Measurements from ENCODE around the gene CPNE8. TPM values are rescaled to one million over a fixed set of nuclear protein-coding genes. Genes with fewer than 3 reads are reported as not detected.

CPNE8 gene
- total RNA-seq, 2 experiments from 2014 or later: 1.4 to 1.7 TPM

DNA sequence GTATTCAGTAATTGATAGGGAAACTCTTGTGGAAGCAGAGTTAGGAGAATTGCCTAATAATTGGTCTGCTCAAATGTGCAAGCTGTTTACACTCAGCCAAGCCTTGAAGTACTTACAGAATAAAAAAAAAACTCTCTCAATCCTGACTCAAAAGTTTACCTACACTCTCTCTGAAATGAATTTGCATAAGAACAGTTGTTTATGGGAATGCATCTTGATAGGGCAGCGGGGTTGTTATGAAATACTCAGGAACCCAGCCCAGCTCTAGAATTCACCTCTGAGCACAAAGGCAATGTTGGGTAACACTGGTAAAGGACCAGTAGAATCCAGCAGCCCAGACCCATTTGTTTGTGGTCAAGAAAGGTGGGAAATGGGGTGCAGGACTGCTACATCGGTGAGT, 267.0 kb downstream of the CPNE8 start:
- ATAC-seq: no peak
- intact Hi-C loops (cut with micrococcal nuclease): no loop called here
- TF ChIP-seq, protein P1, sequence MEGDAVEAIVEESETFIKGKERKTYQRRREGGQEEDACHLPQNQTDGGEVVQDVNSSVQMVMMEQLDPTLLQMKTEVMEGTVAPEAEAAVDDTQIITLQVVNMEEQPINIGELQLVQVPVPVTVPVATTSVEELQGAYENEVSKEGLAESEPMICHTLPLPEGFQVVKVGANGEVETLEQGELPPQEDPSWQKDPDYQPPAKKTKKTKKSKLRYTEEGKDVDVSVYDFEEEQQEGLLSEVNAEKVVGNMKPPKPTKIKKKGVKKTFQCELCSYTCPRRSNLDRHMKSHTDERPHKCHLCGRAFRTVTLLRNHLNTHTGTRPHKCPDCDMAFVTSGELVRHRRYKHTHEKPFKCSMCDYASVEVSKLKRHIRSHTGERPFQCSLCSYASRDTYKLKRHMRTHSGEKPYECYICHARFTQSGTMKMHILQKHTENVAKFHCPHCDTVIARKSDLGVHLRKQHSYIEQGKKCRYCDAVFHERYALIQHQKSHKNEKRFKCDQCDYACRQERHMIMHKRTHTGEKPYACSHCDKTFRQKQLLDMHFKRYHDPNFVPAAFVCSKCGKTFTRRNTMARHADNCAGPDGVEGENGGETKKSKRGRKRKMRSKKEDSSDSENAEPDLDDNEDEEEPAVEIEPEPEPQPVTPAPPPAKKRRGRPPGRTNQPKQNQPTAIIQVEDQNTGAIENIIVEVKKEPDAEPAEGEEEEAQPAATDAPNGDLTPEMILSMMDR (IDR thresholded peaks at IDR 0.05): no peak
- POLR2A ChIA-PET: no interaction called here
- CTCF ChIA-PET: no interaction called here
- DNase-seq: no peak
- Mint-ChIP-seq H3K9me3 (peaks cover 5% of the 10 kb centered on the region), H3K4me3 (no peak overlapping the region), H3K36me3 (ENCODE audit: low read depth) (no peaks in the 10 kb centered on the region), H3K27ac (no peak overlapping the region), H3K27me3 (no peaks in the 10 kb centered on the region), H3K4me1 (ENCODE audit: low read depth) (no peaks in the 10 kb centered on the region)

DNA sequence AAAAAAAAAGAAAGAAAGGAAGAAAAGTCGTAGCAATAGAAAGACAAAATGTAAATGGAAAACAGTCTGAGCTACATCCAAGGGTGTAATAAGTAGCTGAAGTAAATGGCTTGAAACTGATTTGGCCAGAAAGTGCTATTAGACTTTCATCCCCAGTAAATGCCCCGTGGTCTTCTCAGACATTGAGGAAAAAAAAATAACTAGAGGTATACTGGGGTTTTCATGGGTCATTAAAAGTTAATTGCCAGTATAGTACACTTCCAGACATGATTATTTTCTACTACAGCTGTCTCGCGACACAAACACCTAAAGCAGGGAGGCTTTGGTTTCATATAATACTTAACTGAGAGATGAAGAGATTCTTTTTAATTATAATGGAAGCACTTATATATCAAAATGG, 271.9 kb downstream of the CPNE8 start:
- TF ChIP-seq, protein P1 (IDR thresholded peaks at IDR 0.05): no peak
- H3K4me1 Mint-ChIP-seq (ENCODE audit: low read depth): no peaks in the 10 kb centered on the region
- intact Hi-C loops (cut with micrococcal nuclease): no loop called here
- no peak overlapping the region for H3K4me3 Mint-ChIP-seq
- ChIA-PET POLR2A (no interaction called here), CTCF (no interaction called here)
- ATAC-seq (no peak), DNase-seq (no peak)
- no peak overlapping the region for H3K27ac Mint-ChIP-seq
- H3K36me3 Mint-ChIP-seq (ENCODE audit: low read depth): no peaks in the 10 kb centered on the region
- peaks cover 3% of the 10 kb centered on the region for H3K9me3 Mint-ChIP-seq
- H3K27me3 Mint-ChIP-seq: no peaks in the 10 kb centered on the region

DNA sequence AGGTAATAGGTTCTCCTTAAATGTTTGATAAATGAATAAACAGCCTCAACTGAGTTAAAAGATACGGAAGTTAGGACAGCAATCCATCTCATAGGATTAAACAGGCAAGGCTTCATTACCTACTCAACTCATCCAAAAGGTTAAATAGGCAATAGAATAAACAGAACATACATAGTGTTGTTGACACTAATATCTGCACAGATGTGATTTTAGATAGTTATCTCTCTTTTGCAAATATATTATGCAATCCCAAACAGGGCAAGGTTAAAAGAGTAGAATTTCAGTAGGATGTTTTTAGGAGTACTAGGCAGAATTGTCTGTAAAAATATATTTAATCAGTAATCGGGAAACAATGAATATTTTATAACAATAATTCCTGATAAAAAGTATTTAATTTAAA, 276.3 kb downstream of the CPNE8 start:
- CTCF ChIA-PET: no interaction called here
- Mint-ChIP-seq H3K4me3 (no peak overlapping the region), H3K4me1 (ENCODE audit: low read depth) (no peaks in the 10 kb centered on the region), H3K36me3 (ENCODE audit: low read depth) (no peaks in the 10 kb centered on the region), H3K9me3 (peaks cover 8% of the 10 kb centered on the region), H3K27ac (no peak overlapping the region), H3K27me3 (no peaks in the 10 kb centered on the region)
- POLR2A ChIA-PET: no interaction called here
- TF ChIP-seq, protein P1 (IDR thresholded peaks at IDR 0.05): no peak
- no peak for DNase-seq
- ATAC-seq: no peak
- intact Hi-C loops (cut with micrococcal nuclease): no loop called here

DNA sequence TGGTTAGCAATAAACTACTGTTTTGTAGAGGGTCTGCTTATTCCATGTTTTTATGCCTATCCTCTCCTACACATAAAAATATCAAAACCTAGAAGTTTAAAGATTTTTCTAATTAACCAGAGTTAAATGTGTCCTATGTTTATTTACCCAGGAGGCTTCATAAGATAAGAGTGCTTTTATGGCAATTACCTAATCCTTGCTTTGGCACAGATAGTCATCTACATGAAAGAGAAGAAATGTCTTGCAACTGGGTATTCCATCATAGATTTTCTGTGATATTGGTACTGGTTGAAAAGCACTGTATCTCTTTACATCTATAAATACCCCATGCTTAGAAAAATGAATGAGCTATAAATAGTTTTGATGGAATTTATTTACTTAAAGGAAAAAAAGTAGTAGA, 277.1 kb downstream of the CPNE8 start:
- POLR2A ChIA-PET: no interaction called here
- peaks cover 8% of the 10 kb centered on the region for H3K9me3 Mint-ChIP-seq
- no peaks in the 10 kb centered on the region for H3K36me3 Mint-ChIP-seq (ENCODE audit: low read depth)

GRCh38 chr12:38625306-38625705, 280.1 kb downstream of the CPNE8 start:
- Mint-ChIP-seq H3K9me3 (peaks cover 6% of the 10 kb centered on the region), H3K27ac (no peak overlapping the region), H3K4me3 (no peak overlapping the region), H3K36me3 (ENCODE audit: low read depth) (no peaks in the 10 kb centered on the region), H3K4me1 (ENCODE audit: low read depth) (no peaks in the 10 kb centered on the region), H3K27me3 (no peaks in the 10 kb centered on the region)
- ATAC-seq (no peak), DNase-seq (no peak)
- ChIA-PET POLR2A (interaction anchor here (0.7 kb wide), 1 partner anchor 185 kb away, joined by 3 read pairs; no protein-coding TSS in a partner anchor), CTCF (no interaction called here)
- intact Hi-C loops (cut with micrococcal nuclease): no loop called here
- TF ChIP-seq, protein P1 (IDR thresholded peaks at IDR 0.05): no peak

More for the DNA sequence above, 277.1 kb downstream of the CPNE8 start:
- intact Hi-C loops (cut with micrococcal nuclease): no loop called here
- Mint-ChIP-seq H3K27me3 (no peaks in the 10 kb centered on the region), H3K4me3 (no peak overlapping the region), H3K27ac (no peak overlapping the region), H3K4me1 (ENCODE audit: low read depth) (no peaks in the 10 kb centered on the region)
- ATAC-seq: no peak
- TF ChIP-seq, protein P1 (IDR thresholded peaks at IDR 0.05): no peak
- DNase-seq: no peak
- CTCF ChIA-PET: no interaction called here

Data from activated CD8-positive, alpha-beta T cell treated with anti-CD3 and anti-CD28 coated beads for 36 hours (primary cell).